GM11168 (cell line): ENCODE measurements around the gene PDE11A.

Experiments used
- in situ Hi-C: fragments of 300-500 bp; cut with MboI; formaldehyde crosslinking; loops from one replicate; pipeline ENCODE4 v1.12.0; 2022; ENCODE audit warnings: low sequenced_read_pairs; ENCODE audit not compliant: unreplicated experiment

PDE11A gene

GRCh38 chr2:177738461-177739235, 333.9 kb downstream of the PDE11A start:
- in situ Hi-C loops: loop anchor here (25.0 kb wide), 1 partner anchor 576 kb away; no protein-coding TSS in a partner anchor

DNA sequence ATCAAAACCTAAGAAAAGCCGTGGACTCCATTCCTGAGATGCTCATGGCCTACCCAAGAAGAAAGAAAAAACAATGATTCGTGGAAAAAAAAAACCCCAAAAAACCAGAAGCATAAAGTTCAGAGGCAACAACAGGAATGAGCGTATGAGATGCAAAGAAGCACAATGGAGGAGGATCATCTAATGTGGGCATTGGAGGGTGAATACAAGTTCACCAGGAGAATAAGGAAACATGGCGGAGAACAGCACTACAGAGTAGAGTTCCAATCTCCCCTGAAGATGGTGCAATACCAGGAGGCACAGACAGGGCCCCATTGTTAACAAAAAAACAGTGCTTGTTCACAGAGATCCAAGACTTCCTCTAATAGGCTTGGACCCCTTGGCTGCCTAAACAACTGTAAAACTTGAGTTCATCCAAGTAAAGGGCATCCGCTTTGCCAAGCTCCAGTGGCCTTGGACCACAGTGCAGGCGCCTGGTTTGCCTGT, 337.2 kb downstream of the PDE11A start:
- in situ Hi-C loops: loop anchor here (25.0 kb wide), 1 partner anchor 573 kb away; no protein-coding TSS in a partner anchor

- in situ Hi-C loops: loop anchor here (25.0 kb wide), 1 partner anchor 571 kb away; no protein-coding TSS in a partner anchor
Measured at GRCh38 chr2:177733322-177733855, 339.2 kb downstream of the PDE11A start.

- in situ Hi-C loops: loop anchor here (25.0 kb wide), 1 partner anchor 569 kb away; no protein-coding TSS in a partner anchor
Measured at GRCh38 chr2:177731384-177731783, 341.2 kb downstream of the PDE11A start.

GRCh38 chr2:177730792-177731191, 341.8 kb downstream of the PDE11A start:
- in situ Hi-C loops: loop anchor here (25.0 kb wide), 1 partner anchor 568 kb away; no protein-coding TSS in a partner anchor

DNA sequence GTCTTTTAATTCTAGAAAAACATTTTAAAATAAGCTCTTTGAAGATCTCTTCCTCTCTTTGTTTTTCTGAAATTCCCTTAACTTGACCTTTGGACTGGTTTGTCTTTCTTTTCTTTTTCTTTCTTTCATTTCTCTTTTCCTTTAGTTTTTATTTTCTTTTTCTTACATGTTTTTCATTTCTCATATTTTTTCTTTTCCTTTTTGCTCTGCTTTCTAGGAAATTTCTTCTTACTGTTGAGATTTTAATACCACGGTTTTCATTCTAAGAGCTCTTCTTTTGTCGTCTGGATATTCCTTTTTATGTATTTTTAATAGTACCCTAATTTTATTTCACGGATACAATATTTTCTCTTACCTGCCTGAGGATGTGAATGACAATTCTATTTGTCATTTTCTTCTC, 342.2 kb downstream of the PDE11A start:
- in situ Hi-C loops: loop anchor here (25.0 kb wide), 1 partner anchor 568 kb away; no protein-coding TSS in a partner anchor

DNA sequence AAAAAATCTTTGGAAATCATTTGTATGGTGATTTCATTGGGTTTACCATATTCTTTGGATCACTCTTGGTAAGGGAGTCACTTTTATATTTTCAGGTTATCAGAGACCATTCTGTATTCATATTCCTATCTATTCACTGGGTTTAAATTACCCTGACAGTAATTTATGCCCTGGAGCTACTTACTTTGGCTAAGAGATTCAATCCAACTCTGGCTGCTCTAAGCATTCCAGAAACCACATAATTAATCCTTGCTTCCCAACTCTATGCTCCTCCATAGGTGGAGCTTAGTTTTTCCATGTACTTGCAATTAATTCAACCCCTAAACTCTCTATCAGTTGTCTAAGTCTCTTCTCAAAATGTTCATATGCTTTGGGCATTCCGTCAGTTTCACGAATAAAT, 343.7 kb downstream of the PDE11A start:
- in situ Hi-C loops: loop anchor here (10.0 to 25.0 kb wide), 2 partner anchors 394 to 567 kb away; no protein-coding TSS in a partner anchor

- in situ Hi-C loops: loop anchor here (10.0 to 25.0 kb wide), 2 partner anchors 394 to 566 kb away; no protein-coding TSS in a partner anchor
Measured at GRCh38 chr2:177728399-177728765, 344.2 kb downstream of the PDE11A start.

DNA sequence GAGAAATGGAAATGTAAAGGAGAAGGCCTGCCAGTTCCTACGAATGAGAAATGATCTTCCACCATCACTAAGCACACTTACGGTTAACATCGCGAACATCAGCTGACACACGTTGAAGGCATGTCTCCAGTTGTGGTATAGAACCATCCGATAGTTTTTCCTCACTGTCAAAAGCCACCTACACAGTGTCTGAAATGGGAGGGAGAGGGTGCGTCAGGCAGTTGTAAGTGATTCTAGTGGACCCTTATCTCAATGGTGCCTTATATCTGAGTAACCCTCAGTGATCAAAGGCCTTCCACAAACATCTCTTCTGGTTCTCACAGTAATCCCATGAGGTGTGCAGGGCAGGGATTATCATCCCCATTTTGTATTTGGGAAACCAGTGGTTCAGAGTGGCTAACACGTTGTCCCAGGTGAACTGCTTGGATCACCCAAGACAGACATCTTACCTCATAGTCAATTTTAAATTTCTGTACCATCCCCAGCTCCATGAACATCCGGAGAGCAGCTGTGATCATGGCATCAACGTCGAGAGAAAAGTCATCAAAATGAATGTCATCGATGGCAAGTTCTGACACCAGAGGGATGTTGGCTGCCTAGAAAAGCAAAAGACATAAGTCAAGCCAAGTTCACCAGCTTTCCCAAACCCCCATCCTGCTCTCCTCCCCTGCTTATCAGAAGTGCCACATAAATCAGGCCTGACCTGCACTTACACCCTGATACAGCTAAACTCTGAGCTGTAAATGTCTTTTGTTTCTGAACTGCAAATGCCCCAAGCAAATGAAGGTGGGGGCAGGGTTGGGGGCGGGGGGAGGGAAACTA, 344.8 kb downstream of the PDE11A start:
- in situ Hi-C loops: loop anchor here (10.0 to 25.0 kb wide), 2 partner anchors 393 to 565 kb away; no protein-coding TSS in a partner anchor

GRCh38 chr2:177726931-177727348, 345.6 kb downstream of the PDE11A start:
- in situ Hi-C loops: loop anchor here (10.0 to 25.0 kb wide), 2 partner anchors 392 to 565 kb away; no protein-coding TSS in a partner anchor

DNA sequence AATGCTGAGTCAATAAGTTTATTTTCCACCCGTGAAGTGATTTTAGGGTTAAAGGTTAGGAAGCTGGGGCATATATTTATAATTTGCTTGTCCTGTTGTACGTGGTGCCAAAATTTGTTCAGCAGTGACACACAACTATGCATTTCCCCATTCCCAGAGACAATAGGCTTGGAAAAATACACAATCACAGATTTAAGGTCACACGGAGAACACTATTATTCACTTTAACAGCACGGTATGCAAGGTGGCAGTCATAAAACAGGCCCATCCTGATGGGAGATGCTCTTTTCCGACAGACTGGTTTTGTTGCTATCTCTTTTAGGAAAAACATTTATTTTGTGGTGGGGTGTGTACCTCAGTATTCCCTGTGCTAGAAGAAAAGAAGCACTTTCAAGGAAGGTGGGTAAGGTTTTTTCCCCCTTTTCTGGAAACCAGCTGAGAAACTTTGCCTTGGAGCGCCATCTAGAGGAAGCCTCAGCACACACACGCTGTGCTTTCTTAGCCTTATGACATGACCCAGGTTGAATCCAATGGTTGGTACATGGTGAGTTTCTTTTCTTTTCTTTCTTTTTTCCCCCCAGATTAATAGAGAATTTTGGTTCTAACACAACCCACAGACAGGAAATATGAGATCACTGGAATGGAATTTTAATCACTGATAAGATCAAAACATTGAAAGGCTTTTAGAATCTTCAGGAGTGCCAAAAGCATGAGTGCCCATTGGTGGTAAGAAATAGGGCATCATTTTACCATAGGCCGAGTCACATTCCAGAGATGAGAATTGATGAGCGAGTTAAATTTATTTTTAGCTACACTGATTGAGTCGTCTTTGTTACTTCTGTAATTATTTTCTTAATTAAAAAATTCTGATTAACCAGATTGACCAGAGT, 347.9 kb downstream of the PDE11A start:
- in situ Hi-C loops: loop anchor here (10.0 to 25.0 kb wide), 2 partner anchors 390 to 562 kb away; no protein-coding TSS in a partner anchor

DNA sequence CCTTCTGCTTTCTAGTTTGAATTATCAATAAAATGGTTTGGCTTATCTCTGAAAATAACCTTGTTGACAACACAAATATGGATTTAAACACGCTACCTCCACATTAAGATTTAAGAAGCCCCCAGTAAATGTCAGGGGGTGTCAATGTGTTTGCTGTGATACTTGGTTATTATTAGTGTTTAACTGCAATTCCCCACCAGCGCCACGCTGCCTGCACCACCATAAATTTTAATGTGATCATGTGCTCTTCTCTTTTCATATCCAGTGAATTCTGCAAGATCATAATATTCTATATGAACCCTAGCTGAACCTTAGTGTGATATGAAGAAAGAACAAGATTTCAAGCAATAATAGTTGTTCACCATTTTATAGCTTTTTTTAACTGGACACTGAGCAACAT, 349.3 kb downstream of the PDE11A start:
- in situ Hi-C loops: loop anchor here (10.0 kb wide), 1 partner anchor 388 kb away; no protein-coding TSS in a partner anchor

DNA sequence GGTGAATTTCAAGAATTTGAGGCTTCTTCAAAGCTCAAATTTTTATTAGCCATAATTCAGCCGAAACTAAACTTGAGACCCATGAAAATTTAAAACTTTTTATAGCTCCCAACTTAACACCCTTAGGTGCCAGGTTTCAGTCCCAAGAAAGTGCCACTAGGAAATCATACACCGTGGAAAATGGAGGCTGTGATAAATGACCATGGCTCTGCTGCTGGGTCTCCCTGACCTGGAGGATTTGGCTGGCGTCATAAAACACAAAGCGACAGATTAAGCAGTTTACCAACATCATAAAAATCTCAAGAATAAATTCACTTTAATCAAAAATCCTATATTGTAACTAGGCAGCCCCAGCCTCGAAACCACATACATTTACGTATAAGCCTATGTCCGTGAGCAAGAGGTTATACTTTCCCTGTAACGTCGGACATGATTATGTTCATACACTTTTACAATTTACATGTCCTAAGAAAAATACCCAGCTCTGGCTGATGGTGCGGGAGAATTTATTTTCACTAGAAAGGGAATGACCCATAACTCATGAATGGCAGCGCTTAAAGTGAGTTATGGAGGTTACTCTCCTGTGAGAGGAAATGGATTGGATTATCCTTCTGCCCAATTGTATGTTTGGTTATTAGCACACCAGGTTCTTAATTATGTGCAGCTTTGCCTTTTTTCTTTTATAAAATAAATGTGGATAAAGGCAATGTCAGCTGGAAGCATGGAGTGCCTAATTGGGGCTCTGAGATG, 350.6 kb downstream of the PDE11A start:
- in situ Hi-C loops: loop anchor here (10.0 kb wide), 1 partner anchor 387 kb away; no protein-coding TSS in a partner anchor

DNA sequence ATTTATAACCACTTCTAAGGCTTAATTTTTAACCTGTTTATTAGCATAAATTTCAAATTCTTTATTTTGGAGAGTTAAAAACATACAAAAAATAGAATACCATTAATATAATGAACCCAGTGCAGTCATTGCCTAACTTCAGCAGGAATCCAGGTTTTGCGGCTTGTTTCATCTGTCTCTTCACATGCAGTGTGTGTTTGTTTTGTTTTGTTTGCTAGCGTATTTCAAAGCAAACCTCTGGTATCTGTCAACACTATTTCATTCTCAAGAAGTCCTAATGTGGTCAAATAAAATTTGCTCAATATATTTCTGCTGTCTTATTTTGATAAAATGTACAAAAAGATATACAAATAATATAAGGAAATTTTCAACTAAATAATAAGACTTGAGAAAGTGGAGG, 351.5 kb downstream of the PDE11A start:
- in situ Hi-C loops: loop anchor here (10.0 kb wide), 1 partner anchor 386 kb away; no protein-coding TSS in a partner anchor

DNA sequence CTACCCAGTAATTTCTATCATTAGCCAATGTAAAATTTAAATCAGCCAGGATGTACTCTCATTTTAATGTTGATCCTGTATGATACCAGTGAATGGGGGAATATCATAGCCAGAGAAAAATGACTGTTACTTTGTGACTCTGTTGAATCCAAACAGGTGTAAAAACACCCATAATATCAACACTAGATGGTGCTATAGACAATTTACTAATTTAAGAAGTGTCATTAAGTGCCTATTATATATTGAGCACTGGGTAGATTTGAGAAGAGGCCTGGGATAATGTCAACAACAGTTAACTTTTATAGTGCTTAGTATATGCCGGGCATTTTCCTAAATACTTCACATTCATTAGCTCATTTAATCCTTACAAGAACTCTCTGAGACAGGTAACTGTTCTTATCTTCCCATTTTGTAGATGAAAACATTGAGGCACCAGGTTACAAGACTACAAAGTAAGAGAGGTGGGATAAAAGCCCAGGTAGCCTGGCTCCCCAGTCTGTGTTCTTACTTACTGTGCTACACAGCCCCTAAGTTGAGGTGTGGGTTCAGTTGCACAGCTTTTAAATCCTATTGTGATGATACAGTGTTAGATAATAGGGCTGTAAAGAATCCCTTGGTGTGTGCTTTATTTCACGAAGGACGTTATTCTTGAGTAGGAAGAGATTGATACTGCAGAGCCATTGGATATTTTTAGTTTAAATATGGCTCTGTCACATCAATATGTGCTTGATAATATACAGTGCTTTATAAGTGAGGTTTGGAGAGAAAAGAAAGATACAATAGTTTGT, 354.6 kb downstream of the PDE11A start:
- in situ Hi-C loops: no loop called here

DNA sequence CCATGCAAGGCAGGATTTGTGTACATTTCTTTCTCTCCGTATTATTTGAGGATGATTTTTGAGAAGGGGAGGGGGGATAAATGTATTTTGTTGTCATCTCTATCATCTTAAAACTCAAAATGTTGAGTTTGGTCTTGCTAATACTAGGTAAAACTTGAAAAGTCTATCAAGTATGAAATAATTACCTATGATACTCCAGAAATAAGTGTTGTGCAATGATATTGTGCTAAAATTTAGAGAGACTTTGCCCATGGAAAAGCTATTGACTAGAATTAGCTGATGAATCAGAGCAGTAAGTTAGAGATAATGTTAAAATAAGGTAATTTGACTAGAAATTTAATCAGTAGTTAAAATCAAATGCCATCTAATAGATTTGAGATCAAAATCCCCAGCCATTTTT, 356.1 kb downstream of the PDE11A start:
- in situ Hi-C loops: no loop called here

GRCh38 chr2:177715771-177716170, 356.8 kb downstream of the PDE11A start:
- in situ Hi-C loops: no loop called here
